Chondrocyte (in vitro differentiated cells): ENCODE data around the gene TMEM208. TPM values are rescaled to one million over a fixed set of nuclear protein-coding genes. Genes with fewer than 3 reads are reported as not detected.
A peak's percentile ranks its signal among the peaks of the same experiment; 100 is the strongest.

ENCODE experiments used
- DNase-seq: peaks from one replicate; pipeline ENCODE4 v3.0.0; 2021; ENCODE audit warnings: mixed read lengths, low spot score
- H3K27ac Mint-ChIP-seq: one replicate; pipeline ENCODE4 v1.8.0; 2021; ENCODE audit warnings: mild to moderate bottlenecking, moderate library complexity, mixed read lengths; ENCODE audit not compliant: unreplicated experiment
- H3K27me3 Mint-ChIP-seq: 2 replicates; pipeline ENCODE4 v1.8.0; 2021; ENCODE audit warnings: low read depth, mixed read lengths
- H3K36me3 Mint-ChIP-seq: 2 replicates; pipeline ENCODE4 v1.8.0; 2021; ENCODE audit warnings: low read depth, mixed read lengths
- H3K4me1 Mint-ChIP-seq: 2 replicates; pipeline ENCODE4 v1.8.0; 2021; ENCODE audit warnings: low read depth, mild to moderate bottlenecking, mixed read lengths
- H3K4me3 Mint-ChIP-seq: one replicate; pipeline ENCODE4 v1.8.0; 2021; ENCODE audit warnings: mild to moderate bottlenecking, moderate library complexity, mixed read lengths; ENCODE audit not compliant: unreplicated experiment
- H3K9me3 Mint-ChIP-seq: 2 replicates; pipeline ENCODE4 v1.8.0; 2021; ENCODE audit warnings: low read depth, mixed read lengths
- total RNA-seq: library from RNA; stranded (reverse); gene quantifications from 3 replicates; pipeline ENCODE4 v1.2.1, GENCODE V29; 2021
- TF ChIP-seq, protein P1 (sequence below): fragments of 200-600 bp; sonication (generic); IDR thresholded peaks from 2 replicates; pipeline ENCODE4 v1.5.0; 2021; ENCODE audit warnings: antibody characterized with exemption, mild to moderate bottlenecking, moderate library complexity

The TMEM208 gene
- total RNA-seq, 1 donor from 2014 or later: 43.2 TPM

DNA sequence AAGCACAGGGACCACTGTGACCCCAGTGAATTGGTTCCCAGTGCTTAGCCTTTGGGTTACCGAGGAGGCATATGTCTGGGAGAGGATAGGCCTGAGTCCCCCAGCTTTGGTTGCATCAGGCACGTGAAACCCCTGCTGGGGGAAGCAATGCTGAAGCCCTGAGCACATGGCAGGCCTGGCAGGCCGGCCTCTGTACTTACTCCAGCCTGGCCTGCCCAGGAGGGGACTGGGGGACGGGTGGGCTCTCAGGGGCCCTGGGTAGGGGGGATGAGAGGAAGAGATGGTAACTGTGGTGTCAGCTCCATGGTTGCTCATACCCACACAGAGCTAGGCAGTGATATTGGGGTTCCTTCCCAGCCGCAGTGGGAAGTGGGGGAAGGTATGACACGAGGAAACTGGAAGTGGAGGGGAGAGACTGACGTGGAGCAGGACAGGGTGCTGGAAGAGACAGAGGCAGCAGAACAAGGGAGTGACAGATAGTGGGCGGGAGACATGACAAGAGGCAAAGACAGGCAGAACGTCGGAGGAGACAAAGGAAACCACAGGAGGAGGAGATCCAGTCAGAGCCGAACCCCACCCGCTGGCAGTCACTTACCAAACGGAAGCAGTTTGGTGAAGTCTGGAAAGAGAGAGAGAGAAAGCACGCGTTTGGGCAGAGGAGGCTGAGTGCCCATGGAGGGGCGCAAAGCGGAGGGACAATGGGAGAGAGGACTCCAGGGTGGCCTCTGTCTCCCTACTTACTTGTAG lies 9.1 kb downstream of the TMEM208 start:
- Mint-ChIP-seq H3K27me3 (no peaks in the 10 kb centered on the region), H3K36me3 (peaks cover 21% of the 10 kb centered on the region), H3K9me3 (no peaks in the 10 kb centered on the region), H3K4me3 (no peak overlapping the region), H3K4me1 (peaks cover 13% of the 10 kb centered on the region), H3K27ac (peak overlapping the region; percentile 59)
- no peak for DNase-seq
- TF ChIP-seq, protein P1, sequence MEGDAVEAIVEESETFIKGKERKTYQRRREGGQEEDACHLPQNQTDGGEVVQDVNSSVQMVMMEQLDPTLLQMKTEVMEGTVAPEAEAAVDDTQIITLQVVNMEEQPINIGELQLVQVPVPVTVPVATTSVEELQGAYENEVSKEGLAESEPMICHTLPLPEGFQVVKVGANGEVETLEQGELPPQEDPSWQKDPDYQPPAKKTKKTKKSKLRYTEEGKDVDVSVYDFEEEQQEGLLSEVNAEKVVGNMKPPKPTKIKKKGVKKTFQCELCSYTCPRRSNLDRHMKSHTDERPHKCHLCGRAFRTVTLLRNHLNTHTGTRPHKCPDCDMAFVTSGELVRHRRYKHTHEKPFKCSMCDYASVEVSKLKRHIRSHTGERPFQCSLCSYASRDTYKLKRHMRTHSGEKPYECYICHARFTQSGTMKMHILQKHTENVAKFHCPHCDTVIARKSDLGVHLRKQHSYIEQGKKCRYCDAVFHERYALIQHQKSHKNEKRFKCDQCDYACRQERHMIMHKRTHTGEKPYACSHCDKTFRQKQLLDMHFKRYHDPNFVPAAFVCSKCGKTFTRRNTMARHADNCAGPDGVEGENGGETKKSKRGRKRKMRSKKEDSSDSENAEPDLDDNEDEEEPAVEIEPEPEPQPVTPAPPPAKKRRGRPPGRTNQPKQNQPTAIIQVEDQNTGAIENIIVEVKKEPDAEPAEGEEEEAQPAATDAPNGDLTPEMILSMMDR: no peak

DNA sequence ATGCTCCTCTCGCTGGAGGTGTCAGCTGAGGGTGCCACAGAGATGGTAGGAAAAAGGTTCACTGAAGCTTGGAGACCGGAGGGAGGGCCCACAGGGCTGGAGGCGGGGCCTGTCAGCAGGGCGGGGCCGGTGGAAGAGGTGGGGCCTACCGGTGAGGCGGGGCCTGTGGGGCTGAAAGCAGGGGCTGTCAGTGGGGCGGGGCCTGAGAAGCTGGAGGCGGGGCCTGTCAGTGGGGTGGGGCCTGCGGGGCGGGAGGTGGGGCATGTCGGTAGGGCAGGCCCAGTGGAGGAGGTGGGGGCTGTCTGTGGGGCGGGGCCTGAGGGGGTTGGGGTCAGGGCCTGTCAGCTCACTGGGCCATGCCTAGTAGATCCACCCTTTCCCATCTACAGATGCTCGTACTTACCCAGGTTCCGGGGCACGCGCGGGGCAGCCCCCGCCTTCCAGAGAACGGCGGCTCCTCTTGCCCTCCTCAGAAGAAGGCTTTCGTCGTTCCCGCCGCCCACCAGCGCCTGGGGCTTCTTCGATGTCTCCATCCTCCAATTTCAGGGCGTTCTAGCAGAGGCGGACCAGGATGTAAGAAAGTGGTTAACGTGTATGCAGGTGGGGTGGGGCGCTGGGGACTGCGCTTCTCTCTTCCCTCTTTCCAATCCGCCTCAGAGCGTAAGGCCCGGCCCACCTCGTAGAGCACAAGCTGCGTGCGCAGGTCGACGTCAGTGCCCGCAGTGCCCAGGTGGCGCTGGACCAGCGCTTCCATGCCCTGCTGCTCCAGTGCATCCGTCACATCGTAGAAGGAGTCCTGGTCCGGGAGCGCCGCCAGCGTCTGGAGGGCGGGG lies 9.8 kb downstream of the TMEM208 start:
- Mint-ChIP-seq H3K4me3 (no peak overlapping the region), H3K36me3 (peaks cover 21% of the 10 kb centered on the region)
- TF ChIP-seq, protein P1: no peak

DNA sequence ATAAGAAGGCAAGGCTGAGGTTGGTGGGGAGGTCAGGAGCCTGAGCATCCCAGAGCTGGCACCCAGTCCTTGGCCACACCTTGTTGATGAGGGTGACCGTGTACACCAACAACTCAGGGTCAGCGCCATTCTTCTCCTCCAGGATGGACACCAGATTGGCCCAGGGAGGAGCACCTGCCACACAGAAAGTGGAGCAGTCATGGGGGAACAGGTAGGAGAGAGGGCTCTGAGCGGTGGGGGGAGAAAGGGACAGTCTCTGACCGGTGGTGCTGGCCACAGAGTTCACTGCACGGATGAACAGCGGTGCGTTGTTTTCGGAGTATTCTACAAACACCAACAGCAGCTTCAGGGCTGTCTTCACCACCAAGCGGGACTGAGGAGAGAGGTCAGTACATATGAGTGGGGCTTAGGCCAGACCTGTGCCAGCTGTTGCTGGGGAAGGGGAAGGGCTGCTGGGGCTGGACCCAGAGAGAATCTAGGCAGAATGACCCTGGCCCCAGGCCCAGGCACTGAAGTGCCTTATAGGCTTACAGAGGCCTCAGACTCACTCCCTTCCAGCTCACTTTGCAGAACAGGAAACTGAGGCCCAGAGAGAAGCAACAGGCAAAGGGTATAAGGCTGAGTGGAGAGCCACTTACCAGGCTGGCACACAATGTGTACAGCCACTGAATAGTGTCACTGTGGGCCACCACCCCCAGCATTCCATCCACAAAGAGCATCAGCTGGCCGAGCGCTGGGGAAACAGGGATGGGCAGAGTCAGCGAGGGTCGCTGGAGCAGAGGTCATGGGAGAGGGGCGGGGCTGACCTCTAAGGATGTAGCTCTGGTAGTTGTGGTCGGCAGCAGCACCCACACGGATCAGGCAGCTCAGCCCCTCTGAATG lies 10.7 kb downstream of the TMEM208 start:
- no peaks in the 10 kb centered on the region for H3K27me3 Mint-ChIP-seq
- peaks cover 21% of the 10 kb centered on the region for H3K36me3 Mint-ChIP-seq
- no peaks in the 10 kb centered on the region for H3K9me3 Mint-ChIP-seq
- H3K27ac Mint-ChIP-seq: no peak overlapping the region
- TF ChIP-seq, protein P1: no peak
- H3K4me3 Mint-ChIP-seq: no peak overlapping the region
- H3K4me1 Mint-ChIP-seq: peaks cover 29% of the 10 kb centered on the region
- peak; percentile 84 for DNase-seq

More for the DNA sequence above, 9.8 kb downstream of the TMEM208 start:
- Mint-ChIP-seq H3K4me1 (peaks cover 21% of the 10 kb centered on the region), H3K9me3 (no peaks in the 10 kb centered on the region), H3K27me3 (no peaks in the 10 kb centered on the region), H3K27ac (no peak overlapping the region)
- DNase-seq: no peak

DNA sequence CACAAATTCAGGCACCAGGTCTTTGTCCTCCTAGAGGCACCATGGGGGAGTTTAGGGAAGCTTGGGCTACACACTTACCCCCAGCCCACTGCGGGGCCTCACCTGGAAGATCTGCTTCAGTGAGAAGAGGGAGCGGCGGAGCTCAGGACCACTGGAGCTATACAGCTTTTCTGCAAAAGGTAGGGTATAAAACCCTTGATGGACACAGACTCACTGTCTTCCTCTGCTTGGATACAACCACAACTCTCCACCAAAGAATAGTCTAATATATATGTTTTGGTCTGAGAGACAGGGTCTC lies 11.3 kb downstream of the TMEM208 start:
- Mint-ChIP-seq H3K36me3 (peaks cover 21% of the 10 kb centered on the region), H3K27me3 (no peaks in the 10 kb centered on the region), H3K9me3 (no peaks in the 10 kb centered on the region), H3K27ac (no peak overlapping the region), H3K4me1 (peaks cover 30% of the 10 kb centered on the region), H3K4me3 (no peak overlapping the region)
- no peak for DNase-seq
- TF ChIP-seq, protein P1: no peak
